Thyroid gland (tissue), 4 donors: ENCODE measurements around the gene ADIPOR1. TPM values are rescaled to one million over a fixed set of nuclear protein-coding genes. Genes with fewer than 3 reads are reported as not detected.
"Not testable (repeated sequence)": the region's sequence is repeated elsewhere in the genome, so short reads cannot be mapped to it uniquely, and the experiment has no call there.

Source experiments
- DNase-seq, 2 donors: peaks; one replicate each; pipeline ENCODE4 v3.0.0-alpha.2; 2019
- H3K27ac ChIP-seq, 3 donors: fragments of 200-600 bp; sonication (generic); 1 replicate in 2 of 3; 2 replicates in 1 of 3; pipeline ENCODE4 v1.5.1; 2016 to 2019; ENCODE audit warnings: mild to moderate bottlenecking in 1 of 3, moderate library complexity in 1 of 3
- H3K27me3 ChIP-seq: fragments of 200-600 bp; sonication (generic); one replicate; pipeline ENCODE4 v1.5.1; 2019
- H3K36me3 ChIP-seq, 2 donors: fragments of 200-600 bp; sonication (generic); one replicate each; pipeline ENCODE4 v1.5.1; 2016 to 2019
- H3K4me1 ChIP-seq, 2 donors: fragments of 200-600 bp; sonication (generic); one replicate each; pipeline ENCODE4 v1.5.1; 2017 to 2019
- H3K4me3 ChIP-seq, 3 donors: fragments of 200-600 bp; sonication (generic); replicated peaks in 1 of 3; 1 replicate in 2 of 3; 2 replicates in 1 of 3; pipeline ENCODE4 v1.5.1; 2016; ENCODE audit warnings: mild to moderate bottlenecking in 1 of 3
- H3K9me3 ChIP-seq: fragments of 200-600 bp; sonication (generic); one replicate; pipeline ENCODE4 v1.5.1; 2017
- CTCF ChIP-seq, 6 experiments: fragments of 200-600 bp in 3 of 6; fragments of 450-650 bp in 3 of 6; sonication (generic) in 3 of 6; IDR thresholded peaks; one replicate each; pipeline ENCODE4 v1.5.1; 2016 to 2019; ENCODE audit warnings: antibody characterized with exemption in 6 of 6, mild to moderate bottlenecking in 2 of 6, inconsistent platforms in 1 of 6, moderate library complexity in 1 of 6
- POLR2A ChIP-seq, 2 donors: fragments of 450-650 bp; IDR thresholded peaks; one replicate each; pipeline ENCODE4 v1.6.1; 2017; ENCODE audit warnings: antibody characterized with exemption in 2 of 2, mild to moderate bottlenecking in 2 of 2, moderate library complexity in 1 of 2
- WGBS, 2 donors: methylation state at CpG; one replicate each; pipeline ENCODE4 v1.1.5; 2017; 5-methylcytosine and 5-hydroxymethylcytosine counted together
- intact Hi-C: fragments of 100-400 bp; cut with DNase I; formaldehyde crosslinking; loops from one replicate; pipeline ENCODE4 v1.15.1; 2023
- total RNA-seq, 4 donors: library from RNA; depleted of rRNA; stranded (reverse); fragments of >200 nt; gene quantifications; one replicate each; pipeline ENCODE4 v1.2.3, GENCODE V29; 2016

The ADIPOR1 gene
- total RNA-seq, 4 donors from 2014 or later = 76.3 to 108 (median 81.2) TPM

GRCh38 chr1:202919615-202920014 is 38.5 kb downstream of the ADIPOR1 start:
- H3K4me3 ChIP-seq = no peak overlapping the region
- no peak for TF ChIP-seq CTCF (IDR thresholded peaks at IDR 0.05)
- TF ChIP-seq POLR2A (IDR thresholded peaks at IDR 0.05) = no peak
- peaks cover 3 to 4% of the 10 kb centered on the region in 2 donors for H3K4me1 ChIP-seq
- DNase-seq = no peak
- no peak overlapping the region for H3K27ac ChIP-seq
- intact Hi-C loops = no loop called here
- H3K9me3 ChIP-seq = no peaks in the 10 kb centered on the region
- peaks cover 40 to 42% of the 10 kb centered on the region in 2 donors for H3K36me3 ChIP-seq
- H3K27me3 ChIP-seq = no peaks in the 10 kb centered on the region

- H3K27ac ChIP-seq = no peak overlapping the region
- H3K4me3 ChIP-seq = no peak overlapping the region
- intact Hi-C loops = no loop called here
- H3K36me3 ChIP-seq = peaks cover 54 to 66% of the 10 kb centered on the region in 2 donors
- no peaks in the 10 kb centered on the region for H3K9me3 ChIP-seq
- no peaks in the 10 kb centered on the region for H3K27me3 ChIP-seq
- no peak for TF ChIP-seq POLR2A (IDR thresholded peaks at IDR 0.05)
- TF ChIP-seq CTCF (IDR thresholded peaks at IDR 0.05) = no peak
- H3K4me1 ChIP-seq = no peaks in the 10 kb centered on the region
- no peak for DNase-seq
Observed at GRCh38 chr1:202915146-202915545, 43.0 kb downstream of the ADIPOR1 start.

GRCh38 chr1:202912476-202912875 is 45.6 kb downstream of the ADIPOR1 start:
- intact Hi-C loops, H3K4me3 ChIP-seq, DNase-seq, H3K27me3 ChIP-seq, H3K27ac ChIP-seq, H3K9me3 ChIP-seq, H3K4me1 ChIP-seq: not testable (repeated sequence)
- H3K36me3 ChIP-seq = peaks cover 50 to 75% of the 10 kb centered on the region in 2 donors
- 94% methylated on average over 4 of the region's 4 CpGs for whole genome bisulfite sequencing, 2 donors

- Histone ChIP-seq H3K36me3 (peaks cover 29 to 56% of the 10 kb centered on the region in 2 donors), H3K9me3 (no peaks in the 10 kb centered on the region), H3K4me3 (no peak overlapping the region), H3K27ac (no peak overlapping the region), H3K4me1 (no peaks in the 10 kb centered on the region), H3K27me3 (no peaks in the 10 kb centered on the region)
- intact Hi-C loops = no loop called here
- TF ChIP-seq POLR2A (IDR thresholded peaks at IDR 0.05) = no peak
- TF ChIP-seq CTCF (IDR thresholded peaks at IDR 0.05) = no peak
- DNase-seq = no peak
- WGBS, 2 donors = 86 to 92% methylated on average over 1 of the region's 1 CpG
Observed at GRCh38 chr1:202909494-202909893, 48.6 kb downstream of the ADIPOR1 start.

GRCh38 chr1:202908998-202909397 is 49.1 kb downstream of the ADIPOR1 start:
- intact Hi-C loops = no loop called here
- Histone ChIP-seq H3K4me1 (no peaks in the 10 kb centered on the region), H3K9me3 (no peaks in the 10 kb centered on the region), H3K4me3 (no peak overlapping the region), H3K27me3 (no peaks in the 10 kb centered on the region), H3K27ac (no peak overlapping the region), H3K36me3 (peaks cover 24 to 51% of the 10 kb centered on the region in 2 donors)
- DNase-seq = no peak
- 96 to 98% methylated on average over 6 of the region's 6 CpGs for WGBS, 2 donors
- TF ChIP-seq CTCF (IDR thresholded peaks at IDR 0.05) (no peak), POLR2A (IDR thresholded peaks at IDR 0.05) (no peak)

GRCh38 chr1:202905331-202905730 is 52.8 kb downstream of the ADIPOR1 start:
- Histone ChIP-seq H3K4me3 (no peak overlapping the region), H3K27ac (no peak overlapping the region), H3K27me3 (no peaks in the 10 kb centered on the region), H3K36me3 (peaks cover 16 to 46% of the 10 kb centered on the region in 2 donors), H3K9me3 (no peaks in the 10 kb centered on the region), H3K4me1 (no peaks in the 10 kb centered on the region)
- intact Hi-C loops = no loop called here
- TF ChIP-seq POLR2A (IDR thresholded peaks at IDR 0.05) = no peak
- no peak for TF ChIP-seq CTCF (IDR thresholded peaks at IDR 0.05)
- no peak for DNase-seq
- WGBS, 2 donors = 59 to 87% methylated on average over 4 of the region's 4 CpGs

- peaks cover 13 to 33% of the 10 kb centered on the region in 2 donors for H3K36me3 ChIP-seq
- H3K4me3 ChIP-seq, intact Hi-C loops, H3K4me1 ChIP-seq, H3K27me3 ChIP-seq, H3K27ac ChIP-seq, DNase-seq, H3K9me3 ChIP-seq: not testable (repeated sequence)
- WGBS, 2 donors = 83 to 99% methylated on average over 5 of the region's 5 CpGs
Observed at GRCh38 chr1:202903808-202904207, 54.3 kb downstream of the ADIPOR1 start.
